GM23338 (cell line): ENCODE data around the gene CDC42EP2. TPM values are rescaled to one million over a fixed set of nuclear protein-coding genes. Genes with fewer than 3 reads are reported as not detected.
A peak's percentile ranks its signal among the peaks of the same experiment; 100 is the strongest.

Experiments used
- ATAC-seq: fragments of 200-7000 bp; cut with Tn5 transposase; 3 replicates; pipeline ENCODE4 v1.9.1; 2020
- DNase-seq: peaks from one replicate; pipeline ENCODE4 v3.0.0-alpha.2; 2015; ENCODE audit warnings: low spot score
- H2AFZ ChIP-seq: fragments of 200-600 bp; sonication (generic); 2 replicates; pipeline ENCODE4 v1.8.0; 2016; ENCODE audit warnings: antibody characterized with exemption, mild to moderate bottlenecking, moderate library complexity
- H3F3A ChIP-seq: fragments of 200-600 bp; sonication (generic); replicated peaks from 2 replicates; pipeline ENCODE4 v1.8.0; 2017; ENCODE audit warnings: antibody characterized with exemption, mixed run types, low read depth
- H3K27ac ChIP-seq: fragments of 200-600 bp; sonication (generic); 2 replicates; pipeline ENCODE4 v1.6.1; 2016; ENCODE audit warnings: low read depth
- H3K27me3 ChIP-seq: fragments of 200-600 bp; sonication (generic); 2 replicates; pipeline ENCODE4 v1.8.0; 2016; ENCODE audit warnings: mild to moderate bottlenecking, mixed run types, moderate library complexity; ENCODE audit not compliant: insufficient read depth
- H3K36me3 ChIP-seq: fragments of 200-600 bp; sonication (generic); 2 replicates; pipeline ENCODE4 v1.8.0; 2016; ENCODE audit warnings: mild to moderate bottlenecking; ENCODE audit not compliant: insufficient read depth
- H3K4me1 ChIP-seq: fragments of 200-600 bp; sonication (generic); 2 replicates; pipeline ENCODE4 v1.8.0; 2016; ENCODE audit warnings: mild to moderate bottlenecking, moderate library complexity; ENCODE audit not compliant: insufficient read depth
- H3K4me2 ChIP-seq: fragments of 200-600 bp; sonication (generic); 2 replicates; pipeline ENCODE4 v1.7.1; 2017; ENCODE audit warnings: mixed run types
- H3K4me3 ChIP-seq: fragments of 200-600 bp; sonication (generic); 2 replicates; pipeline ENCODE4 v1.6.1; 2016; ENCODE audit warnings: mixed run types
- H3K79me2 ChIP-seq: fragments of 200-600 bp; sonication (generic); replicated peaks from 2 replicates; pipeline ENCODE4 v1.8.0; 2017; ENCODE audit warnings: mild to moderate bottlenecking; ENCODE audit not compliant: insufficient read depth
- H3K9me2 ChIP-seq: fragments of 200-600 bp; sonication (generic); 2 replicates; pipeline ENCODE4 v1.8.0; 2017; ENCODE audit not compliant: insufficient read depth
- H4K20me1 ChIP-seq: fragments of 200-600 bp; sonication (generic); replicated peaks from 2 replicates; pipeline ENCODE4 v1.8.0; 2017; ENCODE audit warnings: mild to moderate bottlenecking; ENCODE audit not compliant: insufficient read depth
- H3K27ac Mint-ChIP-seq: 2 replicates; pipeline ENCODE4 v1.8.0; 2020; ENCODE audit warnings: inconsistent platforms, mild to moderate bottlenecking, moderate library complexity, mixed read lengths
- H3K27me3 Mint-ChIP-seq: 3 replicates; pipeline ENCODE4 v1.8.0; 2022; ENCODE audit warnings: low read depth, mild to moderate bottlenecking, moderate library complexity, mixed read lengths, inconsistent platforms; ENCODE audit not compliant: insufficient read depth, poor library complexity
- H3K36me3 Mint-ChIP-seq: 3 replicates; pipeline ENCODE4 v1.8.0; 2021; ENCODE audit warnings: low read depth, mild to moderate bottlenecking, inconsistent platforms, moderate library complexity, mixed read lengths
- H3K4me1 Mint-ChIP-seq: 3 replicates; pipeline ENCODE4 v1.8.0; 2020; ENCODE audit warnings: mild to moderate bottlenecking, inconsistent platforms, mixed read lengths
- H3K4me3 Mint-ChIP-seq: 3 replicates; pipeline ENCODE4 v1.8.0; 2021; ENCODE audit warnings: moderate library complexity, mild to moderate bottlenecking, inconsistent platforms, mixed read lengths
- H3K9me3 Mint-ChIP-seq: 3 replicates; pipeline ENCODE4 v1.8.0; 2020; ENCODE audit warnings: moderate library complexity, mild to moderate bottlenecking, inconsistent platforms, mixed read lengths
- CREB1 ChIP-seq: fragments of 250-450 bp; sonication (Bioruptor Pico); IDR thresholded peaks from 2 replicates; pipeline ENCODE4 v1.5.0; 2020; ENCODE audit warnings: low read depth, mild to moderate bottlenecking, moderate library complexity
- POLR2AphosphoS5 ChIP-seq: IDR thresholded peaks from 2 replicates; pipeline ENCODE4 v1.6.1; 2016; ENCODE audit warnings: antibody characterized with exemption, low read depth
- REST ChIP-seq: IDR thresholded peaks from one replicate; pipeline ENCODE4 v1.6.1; 2018; ENCODE audit warnings: antibody characterized with exemption; ENCODE audit not compliant: unreplicated experiment
- ZNF114 ChIP-seq: fragments of 250-450 bp; sonication (Bioruptor Pico); IDR thresholded peaks from 2 replicates; pipeline ENCODE4 v1.5.0; 2020; ENCODE audit warnings: mild to moderate bottlenecking, moderate library complexity
- ZNF462 ChIP-seq: fragments of 250-450 bp; sonication (Bioruptor Pico); IDR thresholded peaks from 2 replicates; pipeline ENCODE4 v1.5.0; 2020; ENCODE audit warnings: mild to moderate bottlenecking, moderate library complexity
- polyA plus RNA-seq: library from polyadenylated mRNA; unstranded; fragments of >200 nt; fragmentation: Nextera tagmentation; extraction: Ambion mirVana; gene quantifications from 2 replicates; pipeline ENCODE4 v1.2.1, GENCODE V29; 2016
- total RNA-seq: library from RNA; depleted of rRNA; stranded (reverse); fragments of >200 nt; shearing (Covaris generic); gene quantifications from 2 replicates; pipeline ENCODE4 v1.2.3, GENCODE V29; 2014

The CDC42EP2 gene
- total and polyA plus RNA-seq, 2 experiments from 2014 or later: 18.2 to 19.0 TPM

GRCh38 chr11:65300621-65301275 lies 13.9 kb upstream of the CDC42EP2 start (continued):
- no peak for TF ChIP-seq ZNF462 (CRISPR knock-in tag)

GRCh38 chr11:65301491-65302329 lies 13.0 kb upstream of the CDC42EP2 start:
- H3F3A ChIP-seq: 0 out of 2 replicates have a peak, but pooled peaks cover 3% of the 10 kb centered on the region
- peaks cover 16% of the 10 kb centered on the region for H3K27me3 Mint-ChIP-seq
- no peaks in the 10 kb centered on the region for H3K27me3 ChIP-seq
- peak overlapping the region; percentile 43; the same call in 1 of the 3 replicates for H3K4me3 Mint-ChIP-seq
- no peaks in the 10 kb centered on the region; the same call in 2 of the 3 replicates for H3K9me3 Mint-ChIP-seq
- H3K27ac Mint-ChIP-seq: peak overlapping the region; percentile 91
- no peaks in the 10 kb centered on the region for H3K9me2 ChIP-seq
- ATAC-seq (peak; percentile 96), DNase-seq (peak; percentile 79)
- peaks cover 16% of the 10 kb centered on the region for H3K4me1 Mint-ChIP-seq
- H4K20me1 ChIP-seq: no peaks in the 10 kb centered on the region; the same call in 1 of the 2 replicates
- peak overlapping the region; percentile 41 for H3K4me3 ChIP-seq
- H3K4me2 ChIP-seq: peak overlapping the region; percentile 76
- H3K27ac ChIP-seq: peak overlapping the region; percentile 74
- TF ChIP-seq CREB1 (CRISPR knock-in tag): no peak
- no peak for TF ChIP-seq REST
- peak; percentile 18; the same call in 1 of the 2 replicates for TF ChIP-seq POLR2AphosphoS5
- no peak for TF ChIP-seq ZNF114
- H3K4me1 ChIP-seq: peaks cover 14% of the 10 kb centered on the region
- H3K36me3 Mint-ChIP-seq: peaks cover 18% of the 10 kb centered on the region
- no peaks in the 10 kb centered on the region; the same call in 1 of the 2 replicates for H3K36me3 ChIP-seq
- no peaks in the 10 kb centered on the region for H3K79me2 ChIP-seq
- no peak overlapping the region for H2AFZ ChIP-seq
